Smooth muscle cell (in vitro differentiated cells): ENCODE data around the gene CAGE1. TPM values are rescaled to one million over a fixed set of nuclear protein-coding genes. Genes with fewer than 3 reads are reported as not detected.
"Not testable (repeated sequence)": the region's sequence is repeated elsewhere in the genome, so short reads cannot be mapped to it uniquely, and the experiment has no call there.

Experiments
- DNase-seq: peaks from one replicate; lab custom pipeline; 2025; ENCODE audit not compliant: unreplicated experiment; lab: John Stamatoyannopoulos, UW
- H2AFZ ChIP-seq: fragments of 200-600 bp; sonication (generic); 2 replicates; pipeline ENCODE4 v1.6.0; 2016; ENCODE audit warnings: antibody characterized with exemption, low read depth, mild to moderate bottlenecking
- H3F3A ChIP-seq: fragments of 200-600 bp; sonication (generic); 2 replicates; pipeline ENCODE4 v1.6.0; 2017; ENCODE audit warnings: antibody characterized with exemption, low read depth
- H3K27ac ChIP-seq: fragments of 200-600 bp; sonication (generic); 2 replicates; pipeline ENCODE4 v1.5.1; 2016; ENCODE audit warnings: low read depth, mild to moderate bottlenecking
- H3K27me3 ChIP-seq: fragments of 200-600 bp; sonication (generic); 2 replicates; pipeline ENCODE4 v1.6.1; 2016; ENCODE audit warnings: low read depth, mild to moderate bottlenecking
- H3K36me3 ChIP-seq: fragments of 200-600 bp; sonication (generic); 2 replicates; pipeline ENCODE4 v1.5.1; 2016; ENCODE audit warnings: low read depth
- H3K4me1 ChIP-seq: fragments of 200-600 bp; sonication (generic); 2 replicates; pipeline ENCODE4 v1.5.1; 2016; ENCODE audit warnings: low read depth
- H3K4me2 ChIP-seq: fragments of 200-600 bp; sonication (generic); 2 replicates; pipeline ENCODE4 v1.6.0; 2016; ENCODE audit warnings: mild to moderate bottlenecking
- H3K4me3 ChIP-seq: fragments of 200-600 bp; sonication (generic); 2 replicates; pipeline ENCODE4 v1.5.1; 2016; ENCODE audit warnings: mild to moderate bottlenecking
- H3K79me2 ChIP-seq: fragments of 200-600 bp; sonication (generic); 2 replicates; pipeline ENCODE4 v1.6.0; 2016; ENCODE audit warnings: low read depth, mild to moderate bottlenecking
- H3K9ac ChIP-seq: fragments of 200-600 bp; sonication (generic); 2 replicates; pipeline ENCODE4 v1.6.0; 2016; ENCODE audit warnings: low read depth
- H3K9me3 ChIP-seq: fragments of 200-600 bp; sonication (generic); replicated peaks from 2 replicates; pipeline ENCODE4 v1.5.1; 2016; ENCODE audit warnings: low read depth
- H4K20me1 ChIP-seq: fragments of 200-600 bp; sonication (generic); 2 replicates; pipeline ENCODE4 v1.6.0; 2016; ENCODE audit warnings: low read depth
- CTCF ChIP-seq: fragments of 200-600 bp; sonication (generic); IDR thresholded peaks from 2 replicates; pipeline ENCODE4 v1.5.1; 2017; ENCODE audit warnings: borderline replicate concordance, mild to moderate bottlenecking, antibody characterized with exemption; ENCODE audit not compliant: insufficient read depth, poor library complexity, severe bottlenecking
- WGBS: methylation state at CpG from one replicate; pipeline ENCODE4 v1.1.7; 2016; ENCODE audit warnings: low lambda C conversion rate; 5-methylcytosine and 5-hydroxymethylcytosine counted together
- polyA plus RNA-seq: library from polyadenylated mRNA; unstranded; fragments of >200 nt; fragmentation: Nextera tagmentation; extraction: Ambion mirVana; gene quantifications from 2 replicates; pipeline ENCODE4 v1.2.1, GENCODE V29; 2016
- total RNA-seq: library from RNA; depleted of rRNA; stranded (reverse); fragments of >200 nt; gene quantifications from 2 replicates; pipeline ENCODE4 v1.2.3, GENCODE V29; 2014

The CAGE1 gene
- total and polyA plus RNA-seq, 2 experiments from 2014 or later: not detected

- DNase-seq: no peak
- Histone ChIP-seq H3K79me2 (no peaks in the 10 kb centered on the region), H4K20me1 (no peaks in the 10 kb centered on the region), H3K9me3 (no peaks in the 10 kb centered on the region), H3K27me3 (no peaks in the 10 kb centered on the region), H3K4me1 (no peaks in the 10 kb centered on the region), H3K27ac (no peak overlapping the region), H3K4me2 (no peak overlapping the region), H3K36me3 (no peaks in the 10 kb centered on the region), H2AFZ (no peak overlapping the region), H3K4me3 (no peak overlapping the region), H3K9ac (no peak overlapping the region), H3F3A (no peaks in the 10 kb centered on the region)
- no peak for TF ChIP-seq CTCF
- WGBS: 92% methylated on average over 7 of the region's 7 CpGs
Observed at GRCh38 chr6:7367408-7367807, 22.1 kb downstream of the CAGE1 start.

GRCh38 chr6:7351916-7352315 lies 37.6 kb downstream of the CAGE1 start:
- 81% methylated on average over 3 of the region's 3 CpGs for WGBS
- H3K9ac ChIP-seq, H3K9me3 ChIP-seq, H3K36me3 ChIP-seq, H2AFZ ChIP-seq, H3K4me3 ChIP-seq, H3K4me2 ChIP-seq, H4K20me1 ChIP-seq, H3K27ac ChIP-seq, H3F3A ChIP-seq, H3K27me3 ChIP-seq, DNase-seq, H3K4me1 ChIP-seq, H3K79me2 ChIP-seq: not testable (repeated sequence)

- DNase-seq, H3K36me3 ChIP-seq, H4K20me1 ChIP-seq, H3K79me2 ChIP-seq, H3F3A ChIP-seq, H3K9me3 ChIP-seq, H3K4me3 ChIP-seq, H3K27ac ChIP-seq, H3K27me3 ChIP-seq, H3K4me1 ChIP-seq, H3K9ac ChIP-seq, H2AFZ ChIP-seq, H3K4me2 ChIP-seq: not testable (repeated sequence)
- 85% methylated on average over 1 of the region's 1 CpG for WGBS
Observed at GRCh38 chr6:7350591-7350990, 39.0 kb downstream of the CAGE1 start.

- not testable (repeated sequence) for H3K27ac ChIP-seq, H3K4me1 ChIP-seq, H3K36me3 ChIP-seq, H3K4me3 ChIP-seq, H3F3A ChIP-seq, H3K4me2 ChIP-seq, H2AFZ ChIP-seq, H4K20me1 ChIP-seq, H3K9ac ChIP-seq, H3K9me3 ChIP-seq, H3K79me2 ChIP-seq, H3K27me3 ChIP-seq, DNase-seq
- 41% methylated on average over 2 of the region's 2 CpGs for WGBS
Observed at GRCh38 chr6:7347551-7347997, 42.0 kb downstream of the CAGE1 start.

- not testable (repeated sequence) for H3K27ac ChIP-seq, H3K79me2 ChIP-seq, H3K4me2 ChIP-seq, H3K4me3 ChIP-seq, H3K4me1 ChIP-seq, H3K9ac ChIP-seq, H4K20me1 ChIP-seq, H3K36me3 ChIP-seq, DNase-seq, H3K27me3 ChIP-seq, H3K9me3 ChIP-seq, H3F3A ChIP-seq
- H2AFZ ChIP-seq: peak overlapping the region; percentile 32
- WGBS: 81% methylated on average over 10 of the region's 10 CpGs
Observed at GRCh38 chr6:7344773-7345450, 44.6 kb downstream of the CAGE1 start.
